Measurements from ENCODE around the gene NFX1. TPM values are rescaled to one million over a fixed set of nuclear protein-coding genes. Genes with fewer than 3 reads are reported as not detected.
A peak's percentile ranks its signal among the peaks of the same experiment; 100 is the strongest.

NFX1 gene
- total RNA-seq, 1 experiment from 2014 or later = 28.2 TPM

DNA sequence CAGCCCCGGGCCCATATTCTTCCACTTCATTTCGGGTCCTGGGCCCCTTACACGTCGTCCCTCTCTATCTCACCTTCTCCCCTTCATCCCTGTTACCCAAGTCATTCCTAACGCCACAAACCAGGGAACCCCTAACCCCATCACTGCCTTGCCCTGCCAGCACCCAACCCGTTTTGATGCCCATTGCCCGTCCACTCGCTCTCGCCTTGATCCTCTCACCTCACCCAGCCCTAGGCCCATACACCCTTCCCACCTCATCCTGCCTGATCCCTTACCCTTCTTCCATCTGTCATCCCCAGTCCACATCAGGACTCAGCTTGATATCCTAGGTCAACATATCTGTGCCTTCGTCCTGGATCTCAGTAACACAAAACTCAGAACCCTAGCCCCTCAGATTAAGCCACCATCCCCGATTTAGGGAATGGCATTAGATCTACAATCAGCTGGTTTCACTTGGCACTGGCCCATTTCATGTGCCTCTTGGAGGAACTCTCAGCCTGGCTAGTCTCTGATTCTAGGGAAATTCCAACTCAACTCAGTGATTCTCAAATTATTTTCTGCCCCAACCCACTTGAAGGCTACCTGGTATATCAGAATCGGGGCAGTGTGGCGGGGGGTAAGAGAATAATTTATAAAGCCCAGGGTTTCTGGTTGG, 25.0 kb upstream of the NFX1 start:
- DNase-seq (ENCODE audit: low read depth) = no peak

DNA sequence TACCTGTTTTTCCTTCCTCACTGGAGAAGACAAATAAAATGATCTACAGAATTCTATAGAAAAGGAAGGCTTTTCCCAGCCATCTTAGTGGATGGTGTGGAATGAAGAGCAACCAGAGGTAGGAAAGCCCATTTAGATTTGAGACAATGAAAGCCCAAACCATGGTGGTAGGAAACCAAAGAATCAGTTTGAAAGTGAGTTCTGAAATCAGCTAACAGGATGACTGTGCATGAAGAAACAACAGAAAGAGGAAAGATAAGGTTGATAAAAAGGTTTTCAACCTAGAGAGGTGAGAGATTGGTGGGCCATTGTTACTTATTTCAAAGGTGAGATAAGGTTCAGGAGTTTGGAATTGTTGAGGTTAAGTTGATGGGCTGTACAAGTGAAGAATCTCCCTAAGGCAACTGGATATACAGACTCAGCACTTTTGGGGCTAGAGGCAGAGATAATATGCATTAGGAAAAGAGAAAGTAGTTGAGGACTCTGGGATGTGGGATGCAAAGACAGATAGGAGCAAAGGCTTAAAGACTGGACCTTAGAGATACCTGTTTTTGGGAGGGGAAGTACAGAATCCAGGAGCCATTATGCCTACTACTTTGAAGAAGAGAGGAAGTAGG, 23.1 kb upstream of the NFX1 start:
- no peak for DNase-seq (ENCODE audit: low read depth)

DNA sequence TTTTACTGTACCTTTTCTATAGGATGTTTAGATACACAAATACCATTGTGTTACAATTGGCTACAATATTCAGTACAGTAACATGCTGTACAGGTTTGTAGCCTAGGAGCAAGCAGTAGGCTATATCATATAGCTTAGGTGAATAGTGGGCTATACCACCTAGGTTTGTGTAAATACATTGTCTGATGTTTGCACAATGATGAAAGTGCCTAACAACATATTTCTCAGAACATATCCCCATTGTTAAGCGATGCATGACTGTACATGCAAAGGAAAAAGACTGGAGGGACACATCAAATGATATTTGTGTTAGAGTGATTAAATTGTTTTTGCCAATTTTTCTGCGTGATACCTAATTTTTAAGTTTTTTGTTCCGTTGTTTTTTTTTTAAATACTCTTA, 20.2 kb upstream of the NFX1 start:
- no peak for DNase-seq (ENCODE audit: low read depth)

DNA sequence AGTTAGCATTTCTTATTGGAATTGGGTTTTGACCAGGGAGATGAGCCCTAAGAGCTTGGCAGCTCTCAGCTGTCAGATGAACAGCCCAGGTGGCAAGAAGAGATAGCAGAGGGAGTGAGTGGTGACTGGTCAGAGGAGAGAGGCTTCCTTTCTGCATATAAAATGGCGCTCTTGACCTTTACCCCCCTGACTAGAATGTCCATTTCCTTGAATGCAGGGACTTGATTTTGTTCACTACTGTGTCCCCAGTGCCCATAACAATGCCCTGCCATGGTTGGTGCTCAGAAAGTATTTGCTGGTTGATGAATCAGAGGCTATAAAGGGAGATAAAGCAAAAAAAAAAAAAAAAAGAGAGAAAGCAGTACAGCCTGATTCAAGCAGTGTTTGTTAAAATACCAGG, 18.3 kb upstream of the NFX1 start:
- peak; percentile 20 for DNase-seq (ENCODE audit: low read depth)

DNA sequence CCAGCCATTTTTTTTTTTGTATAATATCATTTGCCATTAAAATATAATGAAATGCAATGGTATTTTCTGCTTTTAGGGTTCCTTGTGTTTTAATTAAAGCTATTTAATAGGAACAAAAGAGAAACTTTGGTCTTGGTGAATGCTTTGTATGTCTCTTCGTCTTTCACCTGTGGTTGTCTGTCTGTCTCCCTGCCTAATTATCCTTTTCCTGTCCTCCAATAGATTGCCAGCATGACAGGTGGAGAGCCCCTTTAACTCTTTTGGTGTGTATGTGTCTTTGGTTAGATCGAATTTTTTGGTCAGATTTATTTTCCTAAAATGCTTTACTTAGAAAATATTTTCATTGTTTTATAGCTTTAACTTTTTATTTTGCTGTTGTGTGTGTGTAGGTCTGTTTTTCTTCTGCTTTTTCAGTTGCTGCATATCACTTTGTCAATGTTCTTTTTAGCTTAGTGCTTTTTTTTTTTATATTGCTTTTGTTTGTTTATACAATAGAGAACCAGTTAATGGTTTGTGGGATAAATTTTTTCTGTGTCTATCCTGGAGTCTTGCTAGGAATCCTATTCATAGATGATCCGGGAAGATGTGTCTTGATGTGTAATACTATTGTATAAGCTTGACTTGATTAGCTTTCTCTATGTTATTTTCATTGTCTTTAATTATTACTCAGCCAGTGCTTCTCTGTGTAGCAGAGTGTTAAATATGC, 16.9 kb upstream of the NFX1 start:
- no peak for DNase-seq (ENCODE audit: low read depth)

DNA sequence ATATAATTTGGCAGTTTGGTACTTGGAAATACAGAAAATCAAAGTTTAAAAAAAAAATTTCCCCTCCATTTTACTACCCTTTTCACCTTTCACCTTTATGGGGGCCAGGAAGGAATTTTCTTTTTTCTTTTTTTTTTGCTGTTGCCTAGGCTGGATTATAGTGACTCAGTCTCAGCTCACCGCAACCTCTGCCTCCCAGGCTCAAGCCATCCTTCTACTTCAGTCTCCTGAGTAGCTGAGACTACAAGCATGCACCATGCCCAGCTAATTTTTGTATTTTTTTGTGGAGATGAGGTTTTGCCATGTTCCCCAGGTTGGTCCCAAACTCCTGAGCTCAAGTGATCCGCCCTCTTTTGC, 16.4 kb upstream of the NFX1 start:
- peak; percentile 69 for DNase-seq (ENCODE audit: low read depth)

DNA sequence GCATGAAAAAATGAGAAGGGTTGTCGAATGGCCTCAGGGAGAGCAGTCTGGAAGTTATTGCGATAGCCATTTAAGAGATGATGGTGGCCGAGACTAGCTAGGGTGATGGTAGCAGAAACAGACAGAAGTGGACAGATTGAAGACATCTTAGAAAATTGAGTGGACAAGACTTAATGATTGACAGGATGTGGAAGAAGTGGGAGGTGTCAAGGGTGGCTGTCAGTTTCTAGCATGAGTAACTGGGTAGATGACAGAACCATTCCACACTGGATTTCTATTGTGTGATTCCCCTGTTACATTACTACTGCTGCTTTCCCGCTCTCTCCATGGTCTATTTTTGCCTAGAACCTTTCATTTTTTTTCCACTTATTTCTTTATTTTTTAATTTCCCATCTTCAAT, 12.8 kb upstream of the NFX1 start:
- DNase-seq (ENCODE audit: low read depth) = no peak

DNA sequence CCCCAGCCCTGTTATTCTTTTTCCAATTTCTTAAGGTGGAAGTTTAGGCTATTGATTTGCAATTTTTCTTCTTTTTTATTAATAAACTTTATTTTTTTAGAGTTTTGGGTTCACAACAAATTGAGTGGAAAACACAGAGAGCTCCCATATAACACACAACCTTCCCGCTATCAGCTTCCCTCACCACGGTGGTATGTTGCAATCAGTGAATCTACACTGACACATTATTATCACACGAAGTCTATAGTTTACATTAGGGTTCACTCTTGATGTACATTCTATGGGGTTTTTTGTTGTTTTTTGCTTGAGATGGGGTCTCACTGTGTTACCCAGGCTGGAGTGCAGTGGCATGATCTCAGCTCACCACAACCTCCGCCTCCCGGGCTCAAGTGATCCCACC, 4.8 kb upstream of the NFX1 start:
- no peak for DNase-seq (ENCODE audit: low read depth)

DNA sequence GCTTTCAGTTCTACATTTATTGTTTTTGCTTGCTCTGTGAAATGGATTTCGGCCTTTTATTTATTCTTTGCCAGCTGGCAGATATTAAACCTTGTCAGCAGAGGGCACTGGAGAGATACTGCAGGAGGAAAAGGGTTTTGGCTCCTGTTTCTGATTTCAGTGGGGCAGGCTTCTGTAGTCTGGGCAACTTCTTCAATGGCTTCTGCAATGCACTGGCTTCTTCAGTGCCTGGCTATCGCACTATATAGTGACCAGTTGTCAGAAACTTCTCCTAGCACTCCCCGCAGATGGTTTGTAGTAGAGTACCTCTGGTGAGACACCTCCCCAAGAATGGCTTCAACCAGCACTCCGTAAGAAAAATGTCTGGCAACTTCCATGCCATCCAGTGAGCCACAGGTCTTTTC, 3.2 kb upstream of the NFX1 start:
- DNase-seq (ENCODE audit: low read depth) = peak; percentile 54

DNA sequence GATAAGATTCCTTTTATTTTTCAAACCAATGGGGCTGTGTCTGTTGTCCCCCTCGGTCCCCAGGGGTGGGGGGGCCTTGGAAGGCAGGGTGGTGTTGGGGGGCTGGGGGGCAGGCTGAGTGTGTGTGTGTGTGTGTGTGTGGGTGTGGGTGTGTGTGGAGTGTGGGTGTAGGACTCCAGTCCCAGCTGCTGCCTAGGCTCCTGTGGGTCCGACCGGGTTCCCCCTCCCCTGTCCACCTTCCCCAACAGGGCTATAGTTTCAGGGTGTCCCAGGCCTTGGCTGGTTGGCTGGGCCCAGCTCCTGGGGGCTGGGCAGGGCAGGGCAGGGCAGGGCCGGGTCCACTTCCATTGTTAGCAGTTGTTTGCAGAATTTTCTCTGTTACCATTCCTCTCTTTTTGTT, 2.1 kb upstream of the NFX1 start:
- DNase-seq (ENCODE audit: low read depth) = no peak

DNA sequence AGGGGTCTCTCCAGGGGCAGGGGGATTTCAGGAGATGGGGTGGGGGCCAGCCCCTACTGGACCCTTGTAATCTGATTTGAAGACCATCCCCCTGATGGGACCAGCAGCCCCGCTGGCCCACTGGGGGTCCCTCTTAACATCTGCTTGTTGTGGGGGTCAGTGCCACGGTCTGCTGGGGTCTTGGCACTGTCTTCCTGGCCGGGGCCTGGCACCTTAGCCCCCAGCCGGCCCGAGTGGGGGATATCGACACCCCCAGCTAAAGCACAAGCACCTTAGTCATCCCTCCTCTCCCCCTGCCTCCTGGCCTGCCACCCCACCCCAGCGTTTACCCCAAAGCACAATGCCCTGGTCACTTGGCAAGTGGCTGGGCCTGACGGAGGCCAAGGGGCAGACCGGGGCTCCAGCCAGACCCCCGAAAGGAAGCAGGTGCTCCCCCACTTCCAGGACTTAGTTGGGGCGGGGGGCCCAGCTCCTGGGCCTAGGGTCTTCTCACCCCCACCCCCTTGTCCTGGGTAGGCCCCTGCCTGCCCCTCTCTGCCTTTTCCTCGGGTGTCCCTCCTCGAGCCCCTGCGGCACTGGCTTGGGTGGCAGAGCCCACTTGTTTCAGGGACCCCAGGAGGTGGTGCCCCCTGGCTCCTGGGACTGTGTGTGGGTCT, 1.4 kb upstream of the NFX1 start:
- no peak for DNase-seq (ENCODE audit: low read depth)

DNA sequence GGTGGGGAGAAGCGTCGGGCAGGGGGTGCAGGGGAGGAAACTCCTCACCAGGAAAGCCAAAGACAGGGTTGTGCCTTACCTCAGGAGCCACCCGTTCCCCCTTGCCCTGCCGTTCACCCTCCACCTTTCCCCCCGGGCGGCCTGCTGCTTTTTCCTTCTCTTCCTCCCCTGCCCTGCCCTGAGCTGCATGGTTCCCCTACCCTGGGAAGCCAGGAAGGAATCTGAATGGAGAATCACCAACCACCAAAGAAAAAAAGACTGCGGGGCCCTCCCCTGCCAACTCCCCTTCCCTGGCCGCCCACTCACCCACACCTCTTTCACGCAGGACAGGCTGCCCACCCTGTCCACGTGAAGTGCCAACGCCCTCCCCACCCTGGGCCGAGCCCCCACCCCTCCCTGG, 820 bp upstream of the NFX1 start:
- no peak for DNase-seq (ENCODE audit: low read depth)

DNA sequence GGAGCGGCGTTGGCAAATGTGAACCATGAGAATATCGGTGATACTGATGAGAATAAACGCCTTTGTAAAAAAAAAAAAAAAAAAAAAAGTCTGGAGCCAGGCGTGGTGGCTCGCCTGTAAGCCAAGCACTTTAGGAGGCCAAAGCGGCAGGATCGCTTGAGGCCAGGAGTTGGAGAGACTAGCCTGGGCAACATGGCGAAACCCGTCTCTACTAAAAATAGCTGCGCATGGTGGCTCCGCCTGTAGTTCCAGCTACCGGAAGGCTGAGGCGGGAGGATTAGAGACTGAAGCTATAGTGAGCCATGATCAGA, 425 bp upstream of the NFX1 start:
- no peak for DNase-seq (ENCODE audit: low read depth)

DNA sequence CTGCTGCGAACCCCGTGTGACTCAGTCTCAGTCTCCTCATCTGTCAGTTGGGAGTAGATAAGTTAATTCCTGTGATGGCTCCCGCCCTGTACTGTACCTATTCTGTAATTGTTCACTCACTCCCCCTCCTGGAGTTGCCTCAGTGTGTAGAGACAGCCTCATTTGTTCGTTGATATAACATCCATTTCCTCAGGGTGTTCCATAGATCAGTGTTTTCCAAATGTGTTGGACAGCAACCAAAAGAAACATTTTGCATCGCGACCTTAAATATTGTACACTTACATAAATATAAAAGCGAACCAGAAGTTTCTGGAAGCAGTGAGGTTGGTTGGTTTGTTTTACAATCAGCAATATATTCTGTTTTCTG, 698 bp downstream of the NFX1 start:
- no peak for DNase-seq (ENCODE audit: low read depth)

DNA sequence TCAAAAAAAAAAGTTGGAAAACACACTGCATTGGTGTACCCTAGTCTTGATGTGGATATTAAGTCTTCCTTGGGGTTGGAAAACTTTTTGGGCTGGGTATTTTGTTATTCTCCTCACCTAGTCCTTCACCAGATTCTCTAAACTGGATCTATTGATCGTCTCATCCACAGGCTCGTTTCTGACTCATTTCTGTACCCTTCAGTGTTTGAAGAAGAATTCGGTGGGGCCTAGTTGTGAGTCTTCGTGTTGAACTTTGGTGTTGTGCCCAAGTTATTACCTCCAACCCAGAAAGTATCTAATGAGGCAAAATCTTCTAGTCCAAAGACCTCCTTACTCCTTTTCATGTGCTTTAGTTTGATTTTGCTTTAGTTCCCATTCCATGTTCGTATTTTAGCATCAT, 1.6 kb downstream of the NFX1 start:
- DNase-seq (ENCODE audit: low read depth) = no peak

DNA sequence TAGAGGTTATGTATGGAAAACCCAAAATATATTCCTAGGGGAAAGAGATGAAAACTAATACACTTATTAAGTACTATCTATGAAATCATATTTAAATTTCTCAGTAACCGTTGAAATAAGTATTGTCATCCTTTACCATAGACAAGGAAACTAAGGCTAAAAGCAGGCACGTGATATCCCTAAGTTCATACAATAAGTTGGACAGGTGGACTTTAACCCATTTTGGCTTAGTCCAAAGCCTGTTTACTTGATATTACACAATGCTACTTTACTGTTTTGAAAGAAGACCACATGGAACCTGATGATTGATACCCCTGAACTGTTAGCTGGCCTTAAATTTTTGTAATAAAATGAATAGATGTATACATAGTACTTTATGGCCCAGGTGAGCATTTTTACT, 3.5 kb downstream of the NFX1 start:
- DNase-seq (ENCODE audit: low read depth) = no peak

DNA sequence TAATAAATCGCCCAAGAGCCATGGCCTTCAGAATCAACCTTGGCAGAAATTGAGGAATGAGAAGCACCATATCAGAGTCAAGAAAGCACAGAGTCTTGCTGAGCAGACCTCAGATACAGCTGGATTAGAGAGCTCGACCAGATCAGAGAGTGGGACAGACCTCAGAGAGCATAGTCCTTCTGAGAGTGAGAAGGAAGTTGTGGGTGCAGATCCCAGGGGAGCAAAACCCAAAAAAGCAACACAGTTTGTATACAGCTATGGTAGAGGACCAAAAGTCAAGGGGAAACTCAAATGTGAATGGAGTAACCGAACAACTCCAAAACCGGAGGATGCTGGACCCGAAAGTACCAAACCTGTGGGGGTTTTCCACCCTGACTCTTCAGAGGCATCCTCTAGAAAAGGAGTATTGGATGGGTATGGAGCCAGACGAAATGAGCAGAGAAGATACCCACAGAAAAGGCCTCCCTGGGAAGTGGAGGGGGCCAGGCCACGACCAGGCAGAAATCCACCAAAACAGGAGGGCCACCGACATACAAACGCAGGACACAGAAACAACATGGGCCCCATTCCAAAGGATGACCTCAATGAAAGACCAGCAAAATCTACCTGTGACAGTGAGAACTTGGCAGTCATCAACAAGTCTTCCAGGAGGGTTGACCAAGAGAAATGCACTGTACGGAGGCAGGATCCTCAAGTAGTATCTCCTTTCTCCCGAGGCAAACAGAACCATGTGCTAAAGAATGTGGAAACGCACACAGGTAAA, 4.5 kb downstream of the NFX1 start:
- no peak for DNase-seq (ENCODE audit: low read depth)

DNA sequence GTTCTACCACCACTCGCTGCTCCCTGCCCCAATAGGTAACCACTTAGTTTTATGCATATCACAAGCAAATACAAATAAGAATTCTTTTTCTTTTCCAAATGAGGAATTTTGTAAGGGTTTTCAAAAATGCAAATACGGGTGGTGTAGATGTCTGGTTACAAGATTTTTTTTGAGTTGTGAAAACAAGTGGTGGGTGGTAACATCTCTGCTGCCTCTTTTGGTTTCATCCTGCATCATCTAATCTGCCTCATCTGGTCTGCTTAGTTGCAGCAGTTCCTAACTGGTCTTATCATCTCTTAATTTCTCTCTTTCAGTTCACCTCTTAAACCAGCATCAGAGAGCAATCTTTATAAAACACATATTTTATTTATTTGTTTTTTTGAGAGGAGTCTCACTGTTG, 5.3 kb downstream of the NFX1 start:
- no peak for DNase-seq (ENCODE audit: low read depth)

DNA sequence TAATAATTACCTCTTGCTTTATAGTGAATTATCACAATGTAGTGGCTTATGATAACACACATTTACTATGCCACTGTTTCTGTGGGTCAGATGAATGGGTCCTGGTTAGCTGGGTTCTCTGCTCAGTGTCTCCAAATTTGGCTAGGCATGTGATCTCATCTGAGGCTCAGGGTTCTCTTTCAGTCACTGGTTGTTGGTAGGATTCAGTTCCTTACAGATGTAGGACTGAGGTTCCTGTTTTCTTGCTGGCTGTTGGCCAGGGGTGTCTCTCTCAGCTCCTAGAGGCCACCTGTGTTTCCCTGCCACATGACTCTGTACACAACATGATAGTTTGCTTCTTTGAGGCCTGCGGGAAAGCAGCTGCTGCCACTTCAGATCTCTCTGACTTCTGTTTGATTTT, 7.1 kb downstream of the NFX1 start:
- DNase-seq (ENCODE audit: low read depth) = no peak

DNA sequence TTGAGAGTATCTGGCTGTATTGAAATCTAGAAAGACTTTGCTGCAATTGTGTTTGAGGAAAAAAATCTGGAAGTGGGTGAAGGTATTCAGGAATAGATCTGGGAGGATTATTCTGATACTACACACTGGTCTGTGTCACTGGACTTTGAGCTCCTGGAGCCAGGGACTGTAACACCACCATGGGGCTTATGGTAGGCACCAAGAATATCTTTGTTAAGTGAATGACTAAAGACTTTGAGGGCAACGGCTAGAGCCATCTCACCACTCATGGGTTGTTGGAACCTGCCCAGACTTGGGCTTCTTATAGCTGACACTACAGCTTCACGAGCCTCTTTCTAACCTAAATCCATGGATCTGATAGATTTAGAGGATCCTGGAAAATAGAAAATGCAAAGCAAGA, 10.2 kb downstream of the NFX1 start:
- DNase-seq (ENCODE audit: low read depth) = no peak

DNA sequence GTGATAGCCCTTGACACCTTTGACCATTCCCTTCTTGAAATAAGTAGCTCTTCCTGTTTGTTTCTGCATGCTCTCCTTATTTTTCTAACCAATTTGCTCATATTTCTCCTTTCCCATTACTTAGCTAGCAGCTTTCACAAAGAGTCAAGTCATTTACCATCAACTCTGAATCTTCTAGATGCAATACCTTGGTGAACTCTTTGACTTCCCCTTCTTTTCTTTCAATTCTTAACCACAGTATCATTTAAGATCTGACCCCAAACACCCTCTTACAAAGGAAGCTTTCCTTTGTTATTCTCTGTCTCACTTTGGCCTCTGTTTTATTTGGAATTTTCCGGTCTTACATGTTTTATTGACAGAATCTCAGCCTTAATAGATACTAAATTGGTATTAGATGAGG, 14.0 kb downstream of the NFX1 start:
- DNase-seq (ENCODE audit: low read depth) = no peak

DNA sequence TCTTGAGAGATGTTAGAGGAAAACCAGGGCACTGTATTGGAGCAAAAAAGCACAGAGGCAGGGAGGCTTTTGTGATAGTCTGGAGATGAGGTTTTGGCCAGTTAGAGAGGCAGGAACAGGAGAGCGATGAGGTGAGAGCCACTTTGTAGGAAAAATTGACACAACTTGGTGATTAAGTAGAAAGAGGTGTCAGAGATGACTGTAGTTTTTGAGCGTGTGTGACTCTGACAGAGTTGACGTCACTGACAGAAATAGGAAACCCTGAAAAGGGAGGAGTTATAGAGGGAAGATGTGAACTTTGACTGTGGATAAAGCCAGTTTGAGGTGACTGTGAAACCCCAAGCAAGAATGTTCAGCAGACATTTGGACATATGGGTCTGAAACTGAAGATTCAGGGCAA, 15.7 kb downstream of the NFX1 start:
- DNase-seq (ENCODE audit: low read depth) = no peak
